Glutamatergic neuron (in vitro differentiated cells): ENCODE measurements around the gene GAL. TPM values are rescaled to one million over a fixed set of nuclear protein-coding genes. Genes with fewer than 3 reads are reported as not detected.

ENCODE experiments used
- DNase-seq: peaks from one replicate; pipeline ENCODE4 v3.0.0; 2022
- H3K27ac Mint-ChIP-seq: one replicate; pipeline ENCODE4 v1.8.0; 2020; ENCODE audit warnings: mild to moderate bottlenecking, mixed read lengths, inconsistent platforms; ENCODE audit not compliant: unreplicated experiment
- H3K27me3 Mint-ChIP-seq: one replicate; pipeline ENCODE4 v1.8.0; 2020; ENCODE audit warnings: mild to moderate bottlenecking, moderate library complexity, mixed read lengths, inconsistent platforms; ENCODE audit not compliant: unreplicated experiment
- H3K36me3 Mint-ChIP-seq: one replicate; pipeline ENCODE4 v1.8.0; 2020; ENCODE audit warnings: mild to moderate bottlenecking, mixed read lengths, inconsistent platforms; ENCODE audit not compliant: unreplicated experiment
- H3K4me1 Mint-ChIP-seq: one replicate; pipeline ENCODE4 v1.8.0; 2020; ENCODE audit warnings: mild to moderate bottlenecking, low read depth, mixed read lengths, inconsistent platforms; ENCODE audit not compliant: unreplicated experiment
- H3K4me3 Mint-ChIP-seq: one replicate; pipeline ENCODE4 v1.8.0; 2020; ENCODE audit warnings: mild to moderate bottlenecking, mixed read lengths, inconsistent platforms; ENCODE audit not compliant: unreplicated experiment
- H3K9me3 Mint-ChIP-seq: one replicate; pipeline ENCODE4 v1.8.0; 2020; ENCODE audit warnings: mild to moderate bottlenecking, moderate library complexity, mixed read lengths, inconsistent platforms; ENCODE audit not compliant: unreplicated experiment
- CTCF ChIP-seq: fragments of 200-600 bp; sonication (generic); IDR thresholded peaks from one replicate; pipeline ENCODE4 v1.5.0; 2021; ENCODE audit not compliant: partially characterized antibody, unreplicated experiment
- total RNA-seq: library from RNA; stranded (reverse); fragmentation: NEBNext Ultra II Directional; extraction: Animal tissue kit (Norgen Biotek cat#: 25700); gene quantifications from one replicate; pipeline ENCODE4 v1.2.1, GENCODE V29; 2021; ENCODE audit not compliant: unreplicated experiment

GAL gene
- total RNA-seq, 1 donor from 2014 or later, result 37.6 TPM

- no peak overlapping the region for H3K4me3 Mint-ChIP-seq
- DNase-seq, result no peak
- peaks cover 5% of the 10 kb centered on the region for H3K9me3 Mint-ChIP-seq
- H3K27me3 Mint-ChIP-seq, result peaks cover 2% of the 10 kb centered on the region
- TF ChIP-seq CTCF, result no peak
- H3K36me3 Mint-ChIP-seq, result peaks cover 15% of the 10 kb centered on the region
- H3K4me1 Mint-ChIP-seq, result peaks cover 5% of the 10 kb centered on the region
- H3K27ac Mint-ChIP-seq, result no peak overlapping the region
These were observed 28.5 kb upstream of the GAL start for GRCh38 chr11:68655806-68656205.

- Mint-ChIP-seq H3K27ac (no peak overlapping the region), H3K4me3 (no peak overlapping the region), H3K9me3 (peaks cover 5% of the 10 kb centered on the region), H3K27me3 (peaks cover 4% of the 10 kb centered on the region), H3K4me1 (peaks cover 7% of the 10 kb centered on the region), H3K36me3 (peaks cover 18% of the 10 kb centered on the region)
- no peak for TF ChIP-seq CTCF
- peak; percentile 6 for DNase-seq
These were observed 27.1 kb upstream of the GAL start for GRCh38 chr11:68657021-68657780.

- Mint-ChIP-seq H3K4me3 (no peak overlapping the region), H3K36me3 (peaks cover 21% of the 10 kb centered on the region), H3K4me1 (peaks cover 7% of the 10 kb centered on the region), H3K9me3 (peaks cover 5% of the 10 kb centered on the region), H3K27ac (no peak overlapping the region), H3K27me3 (peaks cover 4% of the 10 kb centered on the region)
- TF ChIP-seq CTCF, result no peak
- DNase-seq, result no peak
These were observed 26.2 kb upstream of the GAL start for GRCh38 chr11:68658097-68658496.

- Mint-ChIP-seq H3K36me3 (peaks cover 21% of the 10 kb centered on the region), H3K27me3 (peaks cover 4% of the 10 kb centered on the region), H3K9me3 (peaks cover 5% of the 10 kb centered on the region), H3K4me1 (peaks cover 7% of the 10 kb centered on the region), H3K27ac (no peak overlapping the region), H3K4me3 (no peak overlapping the region)
- TF ChIP-seq CTCF, result no peak
- DNase-seq, result peak; percentile 11
These were observed 25.7 kb upstream of the GAL start for GRCh38 chr11:68658661-68659060.

- TF ChIP-seq CTCF, result no peak
- Mint-ChIP-seq H3K27ac (no peak overlapping the region), H3K4me1 (peaks cover 7% of the 10 kb centered on the region), H3K27me3 (peaks cover 4% of the 10 kb centered on the region), H3K36me3 (peaks cover 21% of the 10 kb centered on the region), H3K9me3 (peaks cover 5% of the 10 kb centered on the region), H3K4me3 (no peak overlapping the region)
- DNase-seq, result peak; percentile 15
These were observed 25.0 kb upstream of the GAL start for GRCh38 chr11:68659158-68659921.
